Activated CD4-positive, alpha-beta memory T cell treated with anti-CD3 and anti-CD28 coated beads, Interleukin-2, amount 10 ng/mL, durations not matched to agents 7 days and 5 days (primary cell): ENCODE measurements around the gene TOM1L2. TPM values are rescaled to one million over a fixed set of nuclear protein-coding genes. Genes with fewer than 3 reads are reported as not detected.

ENCODE experiments used
- CTCF ChIA-PET: fragments of 350-600 bp; sonication (Branson Sonifier 250); formaldehyde crosslinking; loops from one replicate; lab custom pipeline; 2021; ENCODE audit warnings: antibody characterized with exemption, inconsistent platforms; lab: Charles Lee
- POLR2A ChIA-PET: fragments of 350-600 bp; sonication (Branson Sonifier 250); formaldehyde crosslinking; loops from one replicate; lab custom pipeline; 2021; ENCODE audit warnings: antibody characterized with exemption; lab: Charles Lee
- DNase-seq: peaks from one replicate; pipeline ENCODE4 v3.0.0-alpha.2; 2020
- H3K27ac Mint-ChIP-seq: one replicate; pipeline ENCODE4 v1.8.0; 2021; ENCODE audit warnings: mild to moderate bottlenecking, mixed read lengths
- H3K27me3 Mint-ChIP-seq: one replicate; pipeline ENCODE4 v1.8.0; 2021; ENCODE audit warnings: mixed read lengths
- H3K36me3 Mint-ChIP-seq: one replicate; pipeline ENCODE4 v1.8.0; 2021; ENCODE audit warnings: low read depth, mixed read lengths
- H3K4me1 Mint-ChIP-seq: one replicate; pipeline ENCODE4 v1.8.0; 2021; ENCODE audit warnings: mixed read lengths
- H3K4me3 Mint-ChIP-seq: one replicate; pipeline ENCODE4 v1.8.0; 2021; ENCODE audit warnings: mild to moderate bottlenecking, mixed read lengths
- H3K9me3 Mint-ChIP-seq: one replicate; pipeline ENCODE4 v1.8.0; 2021; ENCODE audit warnings: mixed read lengths
- total RNA-seq, 2 experiments: library from RNA; stranded (reverse); gene quantifications; one replicate each; pipeline ENCODE4 v1.2.3, GENCODE V29; 2021

Gene TOM1L2
- total RNA-seq, 2 experiments from 2014 or later = 29.3 to 30.3 TPM

GRCh38 chr17:17816240-17816814, 155.9 kb downstream of the TOM1L2 start:
- no peak overlapping the region for H3K4me3 Mint-ChIP-seq
- H3K9me3 Mint-ChIP-seq = no peaks in the 10 kb centered on the region
- CTCF ChIA-PET = interaction anchor here (6.4 kb wide), 1 partner anchor 42 kb away, joined by 89 read pairs; no protein-coding TSS in a partner anchor
- no peak overlapping the region for H3K27ac Mint-ChIP-seq
- POLR2A ChIA-PET = interaction anchor here (1.6 to 13.9 kb wide), 3 partner anchors 19 to 39 kb away, joined by 4 to 322 read pairs (median 12); partner anchors contain the start of gene SREBF1
- peaks cover 66% of the 10 kb centered on the region for H3K36me3 Mint-ChIP-seq
- DNase-seq = no peak
- peaks cover 39% of the 10 kb centered on the region for H3K4me1 Mint-ChIP-seq
- H3K27me3 Mint-ChIP-seq = no peaks in the 10 kb centered on the region

- Mint-ChIP-seq H3K9me3 (no peaks in the 10 kb centered on the region), H3K36me3 (peaks cover 67% of the 10 kb centered on the region), H3K27me3 (no peaks in the 10 kb centered on the region), H3K4me1 (peaks cover 33% of the 10 kb centered on the region), H3K27ac (peak overlapping the region; percentile 61), H3K4me3 (no peak overlapping the region)
- DNase-seq = no peak
- ChIA-PET POLR2A (interaction anchor here (0.7 to 13.9 kb wide), 5 partner anchors 20 to 39 kb away, joined by 4 to 322 read pairs (median 10); partner anchors contain the start of gene SREBF1), CTCF (interaction anchor here (6.4 kb wide), 1 partner anchor 43 kb away, joined by 89 read pairs; no protein-coding TSS in a partner anchor)
Measured at GRCh38 chr17:17815436-17816200, 156.6 kb downstream of the TOM1L2 start.

GRCh38 chr17:17815062-17815406, 157.2 kb downstream of the TOM1L2 start:
- Mint-ChIP-seq H3K27me3 (no peaks in the 10 kb centered on the region), H3K27ac (no peak overlapping the region), H3K4me3 (no peak overlapping the region), H3K9me3 (no peaks in the 10 kb centered on the region), H3K36me3 (peaks cover 66% of the 10 kb centered on the region), H3K4me1 (peaks cover 28% of the 10 kb centered on the region)
- ChIA-PET CTCF (interaction anchor here (6.4 kb wide), 1 partner anchor 44 kb away, joined by 89 read pairs; no protein-coding TSS in a partner anchor), POLR2A (interaction anchor here (0.7 to 2.7 kb wide), 6 partner anchors 8 to 40 kb away, joined by 4 to 13 read pairs (median 8); partner anchors contain the start of gene SREBF1)
- no peak for DNase-seq

GRCh38 chr17:17814162-17815061, 157.8 kb downstream of the TOM1L2 start:
- peaks cover 60% of the 10 kb centered on the region for H3K36me3 Mint-ChIP-seq
- no peaks in the 10 kb centered on the region for H3K27me3 Mint-ChIP-seq
- ChIA-PET CTCF (interaction anchor here (0.6 to 6.4 kb wide), 3 partner anchors 7 to 101 kb away, joined by 3 to 89 read pairs (median 24); no protein-coding TSS in a partner anchor), POLR2A (interaction anchor here (1.9 to 2.7 kb wide), 4 partner anchors 8 to 39 kb away, joined by 5 to 13 read pairs (median 11); partner anchors contain the start of gene SREBF1)
- H3K27ac Mint-ChIP-seq = no peak overlapping the region
- H3K4me1 Mint-ChIP-seq = peaks cover 22% of the 10 kb centered on the region
- no peak for DNase-seq
- no peak overlapping the region for H3K4me3 Mint-ChIP-seq
- no peaks in the 10 kb centered on the region for H3K9me3 Mint-ChIP-seq

DNA sequence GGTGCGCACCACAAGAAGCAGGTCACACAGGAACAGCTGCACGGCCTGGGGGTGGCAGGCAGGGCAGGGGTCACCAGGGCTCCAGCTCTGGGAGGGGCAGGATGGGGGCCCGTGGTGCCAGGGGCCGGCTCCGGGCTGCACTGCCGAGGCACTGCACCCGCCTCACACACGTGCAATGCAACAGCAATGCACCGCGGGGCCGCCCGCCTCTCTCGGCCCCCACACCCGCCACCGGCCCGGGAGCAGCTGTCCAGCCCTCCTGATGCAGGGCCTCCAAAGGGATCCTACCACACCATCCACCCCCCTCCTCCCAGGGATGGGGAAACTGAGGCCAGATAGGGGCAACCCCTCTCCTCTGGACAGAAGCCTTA, 158.5 kb downstream of the TOM1L2 start:
- no peaks in the 10 kb centered on the region for H3K27me3 Mint-ChIP-seq
- H3K36me3 Mint-ChIP-seq = peaks cover 54% of the 10 kb centered on the region
- H3K4me1 Mint-ChIP-seq = peaks cover 21% of the 10 kb centered on the region
- no peak for DNase-seq
- CTCF ChIA-PET = interaction anchor here (0.6 to 6.4 kb wide), 5 partner anchors 8 to 102 kb away, joined by 3 to 89 read pairs (median 6); no protein-coding TSS in a partner anchor
- H3K9me3 Mint-ChIP-seq = no peaks in the 10 kb centered on the region
- POLR2A ChIA-PET = interaction anchor here (1.9 to 2.7 kb wide), 3 partner anchors 9 to 40 kb away, joined by 5 to 13 read pairs (median 10); partner anchors contain the start of gene SREBF1
- no peak overlapping the region for H3K27ac Mint-ChIP-seq
- H3K4me3 Mint-ChIP-seq = no peak overlapping the region

DNA sequence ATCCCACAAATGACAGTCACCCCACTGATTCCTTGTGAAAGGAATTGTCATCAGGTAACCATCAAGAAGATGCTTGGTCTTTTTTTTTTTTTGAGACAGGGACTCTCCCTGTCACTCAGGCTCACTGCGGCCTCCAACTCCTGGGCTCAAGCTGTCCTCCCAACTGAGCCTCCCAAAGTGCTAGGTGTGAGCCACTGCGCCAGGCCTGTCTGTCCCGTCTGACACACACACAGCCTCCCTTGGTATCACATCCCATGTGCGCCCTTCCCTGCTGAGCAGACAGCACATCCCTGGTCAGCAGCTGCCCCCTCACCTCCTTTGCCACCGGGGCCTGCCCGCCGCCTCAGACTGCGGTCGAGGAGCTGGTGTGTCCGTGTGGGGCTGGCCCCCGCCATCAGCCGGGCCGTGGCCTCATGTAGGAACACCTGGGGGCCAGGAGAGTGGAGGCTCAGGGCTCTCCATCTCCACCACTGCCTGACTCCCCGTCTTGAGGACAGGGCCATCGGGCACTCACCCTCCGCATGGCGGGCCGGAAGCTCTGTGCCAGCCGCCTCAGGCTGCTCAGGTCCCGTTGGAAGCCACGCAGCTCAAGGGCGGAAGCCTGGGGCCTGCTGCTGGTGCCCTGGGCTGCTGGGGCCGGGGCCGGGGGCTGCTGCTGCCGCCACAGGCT, 159.0 kb downstream of the TOM1L2 start:
- Mint-ChIP-seq H3K4me3 (no peak overlapping the region), H3K36me3 (peaks cover 51% of the 10 kb centered on the region), H3K9me3 (no peaks in the 10 kb centered on the region), H3K27ac (no peak overlapping the region), H3K27me3 (no peaks in the 10 kb centered on the region), H3K4me1 (peaks cover 21% of the 10 kb centered on the region)
- no peak for DNase-seq
- ChIA-PET POLR2A (interaction anchor here (0.7 to 2.7 kb wide), 5 partner anchors 10 to 41 kb away, joined by 3 to 13 read pairs (median 6); partner anchors contain the start of gene SREBF1), CTCF (interaction anchor here (0.6 to 6.4 kb wide), 9 partner anchors 8 to 1438 kb away, joined by 3 to 89 read pairs (median 4); no protein-coding TSS in a partner anchor)

GRCh38 chr17:17812211-17813054, 159.8 kb downstream of the TOM1L2 start:
- H3K36me3 Mint-ChIP-seq = peaks cover 49% of the 10 kb centered on the region
- POLR2A ChIA-PET = interaction anchor here (0.7 to 2.7 kb wide), 5 partner anchors 8 to 48 kb away, joined by 3 to 13 read pairs (median 5); partner anchors contain the start of gene SREBF1
- CTCF ChIA-PET = interaction anchor here (0.6 to 6.4 kb wide), 13 partner anchors 9 to 1437 kb away, joined by 3 to 89 read pairs (median 4); partner anchors contain the start of gene SREBF1

GRCh38 chr17:17811381-17812210, 160.6 kb downstream of the TOM1L2 start:
- Mint-ChIP-seq H3K4me1 (peaks cover 21% of the 10 kb centered on the region), H3K27me3 (no peaks in the 10 kb centered on the region), H3K4me3 (no peak overlapping the region), H3K36me3 (peaks cover 42% of the 10 kb centered on the region), H3K9me3 (no peaks in the 10 kb centered on the region), H3K27ac (peak overlapping the region; percentile 10)
- CTCF ChIA-PET = interaction anchor here (0.7 to 6.4 kb wide), 9 partner anchors 10 to 147 kb away, joined by 3 to 89 read pairs (median 5); partner anchors contain the start of gene SREBF1
- POLR2A ChIA-PET = interaction anchor here (0.8 to 1.9 kb wide), 4 partner anchors 9 to 49 kb away, joined by 3 to 6 read pairs (median 4); partner anchors contain the start of gene SREBF1
- no peak for DNase-seq

More at GRCh38 chr17:17812211-17813054, 159.8 kb downstream of the TOM1L2 start:
- Mint-ChIP-seq H3K27me3 (no peaks in the 10 kb centered on the region), H3K27ac (no peak overlapping the region), H3K4me1 (peaks cover 21% of the 10 kb centered on the region), H3K9me3 (no peaks in the 10 kb centered on the region), H3K4me3 (no peak overlapping the region)
- peak; percentile 59 for DNase-seq

- H3K4me1 Mint-ChIP-seq = peaks cover 21% of the 10 kb centered on the region
- no peak for DNase-seq
- H3K27me3 Mint-ChIP-seq = no peaks in the 10 kb centered on the region
- H3K27ac Mint-ChIP-seq = no peak overlapping the region
- H3K36me3 Mint-ChIP-seq = peaks cover 41% of the 10 kb centered on the region
- H3K4me3 Mint-ChIP-seq = no peak overlapping the region
- CTCF ChIA-PET = interaction anchor here (0.8 to 6.4 kb wide), 6 partner anchors 10 to 147 kb away, joined by 4 to 89 read pairs (median 5); partner anchors contain the start of gene SREBF1
- H3K9me3 Mint-ChIP-seq = no peaks in the 10 kb centered on the region
- POLR2A ChIA-PET = interaction anchor here (1.2 to 1.9 kb wide), 2 partner anchors 10 to 26 kb away, joined by 5 to 6 read pairs; partner anchors contain the start of gene SREBF1
Measured at GRCh38 chr17:17810895-17811248, 161.3 kb downstream of the TOM1L2 start.
